GM18505 (cell line): Measurements from ENCODE around the gene KRTAP9-9.
"Not testable (repeated sequence)": the region's sequence is repeated elsewhere in the genome, so short reads cannot be mapped to it uniquely, and the experiment has no call there.

Experiments
- ATAC-seq: cut with Tn5 transposase; IDR thresholded peaks from one replicate; pipeline ENCODE4 v1.9.1; 2021; ENCODE audit not compliant: unreplicated experiment
- POLR2A ChIP-seq: IDR thresholded peaks from 4 replicates; pipeline ENCODE4 v1.6.1; 2011; ENCODE audit warnings: borderline replicate concordance; ENCODE audit not compliant: insufficient read depth, insufficient read length; ENCODE audit errors: extremely low read depth

Gene KRTAP9-9

DNA sequence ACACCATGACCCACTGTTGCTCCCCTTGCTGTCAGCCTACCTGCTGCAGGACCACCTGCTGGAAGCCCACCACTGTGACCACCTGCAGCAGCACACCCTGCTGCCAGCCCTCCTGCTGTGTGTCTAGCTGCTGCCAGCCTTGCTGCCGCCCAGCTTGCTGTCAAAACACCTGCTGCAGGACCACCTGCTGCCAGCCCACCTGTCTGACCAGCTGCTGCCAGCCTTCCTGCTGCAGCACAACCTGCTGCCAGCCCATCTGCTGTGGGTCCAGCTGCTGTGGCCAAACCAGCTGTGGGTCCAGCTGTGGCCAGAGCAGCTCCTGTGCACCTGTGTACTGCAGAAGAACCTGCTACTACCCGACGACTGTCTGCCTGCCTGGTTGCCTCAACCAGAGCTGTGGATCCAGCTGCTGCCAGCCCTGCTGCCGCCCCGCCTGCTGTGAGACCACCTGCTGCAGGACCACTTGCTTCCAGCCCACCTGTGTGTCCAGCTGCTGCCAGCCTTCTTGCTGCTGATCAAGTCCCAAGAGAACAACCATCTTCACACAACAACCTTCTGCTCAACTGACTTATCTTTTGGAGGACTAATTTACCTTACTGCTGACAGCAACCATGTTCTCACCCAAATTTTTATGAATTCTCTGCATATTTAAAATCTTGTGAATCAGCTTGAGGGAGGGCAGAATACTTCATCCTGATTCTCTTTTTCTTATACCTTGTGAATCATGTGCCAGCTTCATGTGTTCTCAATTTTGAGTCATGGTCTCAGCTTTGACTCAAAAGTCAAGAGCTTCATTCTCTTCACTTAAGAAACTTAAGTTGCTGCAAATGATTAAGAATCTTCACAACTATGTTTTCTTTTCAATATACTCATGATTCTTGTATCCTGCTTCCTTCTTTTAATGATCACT, at the start of gene KRTAP9-9:
Gene KRTAP9-9, plus strand, starts transcription at position 4 of the 910 bp plus-strand sequence.
- ATAC-seq, result not testable (repeated sequence)

DNA sequence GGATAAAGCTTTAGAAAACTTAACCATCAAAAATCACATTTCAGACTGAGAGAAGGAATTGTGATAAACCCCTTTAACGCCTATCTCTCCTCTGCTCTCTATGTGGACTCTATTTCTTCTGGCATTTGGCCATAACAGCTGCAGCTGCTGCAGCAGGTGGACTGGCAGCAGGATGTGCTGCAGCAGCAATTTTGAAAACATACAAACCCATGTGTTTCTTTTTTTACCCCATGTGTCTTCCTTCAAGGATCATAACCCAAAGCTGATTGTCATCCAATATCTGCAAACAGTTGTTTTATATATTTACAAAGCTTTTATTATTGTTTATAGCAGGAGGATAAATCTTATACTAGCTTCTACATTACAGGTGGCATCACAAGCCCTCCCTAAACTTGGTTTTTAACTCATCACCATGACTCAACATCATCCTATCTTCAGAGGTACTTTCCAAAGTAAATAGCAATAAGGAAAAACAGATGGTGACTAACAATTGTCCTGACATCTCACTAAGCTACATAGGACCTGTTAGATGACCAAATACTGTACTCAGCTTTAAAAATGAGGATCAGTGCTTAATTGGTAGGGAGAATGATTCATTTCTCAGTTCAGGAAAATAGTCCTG, 43.2 kb upstream of the KRTAP9-9 start:
- no peak for ATAC-seq
- TF ChIP-seq POLR2A, result no peak

DNA sequence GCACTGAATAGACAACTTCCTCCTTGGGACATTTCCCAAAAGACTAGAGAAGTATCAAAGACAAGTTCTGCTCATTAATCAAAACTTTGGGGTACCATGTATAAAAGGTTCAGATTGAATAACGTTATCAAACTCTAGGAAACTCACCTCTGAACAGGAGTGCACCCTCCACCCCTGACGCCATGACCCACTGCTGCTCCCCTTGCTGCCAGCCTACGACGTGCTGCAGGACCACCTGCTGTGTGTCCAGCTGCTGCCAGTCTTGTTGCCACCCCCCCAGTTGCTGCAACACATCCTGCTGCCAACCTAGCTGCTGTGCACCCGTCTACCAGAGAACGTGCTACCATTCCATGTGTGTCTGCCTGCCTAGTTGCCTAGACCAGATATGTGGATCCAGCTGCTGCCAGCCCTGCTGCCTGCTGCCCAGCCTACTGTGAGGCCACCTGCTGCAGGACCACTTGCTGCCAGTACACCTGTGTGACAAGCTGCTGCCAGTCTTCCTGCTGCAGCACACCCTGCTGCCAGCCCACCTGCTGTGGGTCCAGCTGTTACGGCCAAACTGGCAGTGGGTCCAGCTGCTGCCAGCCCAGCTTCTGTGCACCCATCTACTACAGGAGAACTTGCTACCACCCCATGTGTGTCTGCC, 42.5 kb upstream of the KRTAP9-9 start:
- ATAC-seq, result no peak
- no peak for TF ChIP-seq POLR2A

DNA sequence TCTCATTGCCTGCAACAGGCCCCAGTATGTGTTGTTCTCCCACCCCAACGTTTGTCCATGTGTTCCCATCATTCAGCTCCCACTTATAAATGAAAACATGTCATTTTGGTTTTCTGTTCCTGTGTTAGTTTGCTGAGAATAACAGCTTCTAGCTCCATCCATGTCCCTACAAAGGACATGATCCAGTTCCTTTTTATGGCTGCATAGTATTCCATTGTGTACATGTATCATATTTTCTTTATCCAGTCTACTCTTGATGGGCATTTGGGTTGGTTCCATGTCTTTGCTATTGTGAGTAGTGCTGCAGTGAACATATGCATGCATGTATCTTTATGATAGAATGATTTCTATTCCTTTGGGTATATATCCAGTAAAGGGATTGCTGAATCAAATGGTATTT, 39.5 kb upstream of the KRTAP9-9 start:
- no peak for TF ChIP-seq POLR2A
- ATAC-seq, result no peak

DNA sequence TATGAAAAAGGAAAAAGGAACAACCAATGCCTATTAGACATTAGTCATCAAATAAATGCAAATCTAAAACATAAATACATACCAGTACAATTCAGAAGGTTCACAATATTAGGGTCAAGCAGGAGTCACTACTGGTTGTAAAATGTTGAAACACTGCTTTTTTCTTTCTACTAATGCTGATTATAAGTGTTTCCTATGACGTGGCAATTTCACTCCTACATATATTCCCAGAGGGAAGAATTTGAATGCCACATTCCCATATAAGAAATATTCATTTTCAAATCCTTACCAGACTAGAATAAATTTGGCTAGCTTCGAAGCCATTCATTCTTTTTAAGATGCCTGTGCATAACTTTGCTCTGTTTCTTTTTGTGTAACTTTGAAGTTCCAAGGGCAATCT, 31.4 kb upstream of the KRTAP9-9 start:
- ATAC-seq, result no peak
- TF ChIP-seq POLR2A, result no peak

DNA sequence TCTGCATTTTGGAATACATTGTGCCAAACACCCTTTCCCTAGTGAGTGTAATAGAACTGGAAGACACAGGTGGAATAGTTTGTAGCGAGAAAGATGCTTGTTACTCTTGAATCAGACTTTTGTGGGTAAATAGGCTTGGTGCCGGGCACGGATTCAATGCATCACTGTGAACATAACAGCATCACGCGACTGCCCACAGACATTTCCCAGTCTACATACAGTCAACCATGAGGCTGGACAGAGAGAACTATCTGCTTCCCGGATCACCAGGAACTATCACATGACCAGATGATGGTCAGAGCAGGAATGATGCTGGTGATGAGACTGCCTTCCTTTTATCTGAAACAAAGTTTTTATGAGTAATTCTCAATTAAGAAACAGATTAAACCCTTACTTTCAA, 29.1 kb upstream of the KRTAP9-9 start:
- TF ChIP-seq POLR2A, result no peak

DNA sequence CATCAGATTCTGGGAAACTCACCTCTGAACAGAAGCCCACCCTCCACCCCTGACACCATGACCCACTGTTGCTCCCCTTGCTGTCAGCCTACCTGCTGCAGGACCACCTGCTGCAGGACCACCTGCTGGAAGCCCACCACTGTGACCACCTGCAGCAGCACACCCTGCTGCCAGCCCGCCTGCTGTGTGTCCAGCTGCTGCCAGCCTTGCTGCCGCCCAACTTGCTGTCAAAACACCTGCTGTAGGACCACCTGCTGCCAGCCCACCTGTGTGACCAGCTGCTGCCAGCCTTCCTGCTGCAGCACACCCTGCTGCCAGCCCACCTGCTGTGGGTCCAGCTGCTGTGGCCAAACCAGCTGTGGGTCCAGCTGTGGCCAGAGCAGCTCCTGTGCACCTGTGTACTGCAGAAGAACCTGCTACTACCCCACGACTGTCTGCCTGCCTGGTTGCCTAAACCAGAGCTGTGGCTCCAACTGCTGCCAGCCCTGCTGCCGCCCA, 28.5 kb upstream of the KRTAP9-9 start, which contains the start of gene KRTAP9-2:
Gene KRTAP9-2, plus strand, starts transcription at position 51 of the 498 bp plus-strand sequence. Its CDS starts 7 bp downstream, at position 58.
- ATAC-seq, result not testable (repeated sequence)

More for the DNA sequence above, 29.1 kb upstream of the KRTAP9-9 start:
- no peak for ATAC-seq

DNA sequence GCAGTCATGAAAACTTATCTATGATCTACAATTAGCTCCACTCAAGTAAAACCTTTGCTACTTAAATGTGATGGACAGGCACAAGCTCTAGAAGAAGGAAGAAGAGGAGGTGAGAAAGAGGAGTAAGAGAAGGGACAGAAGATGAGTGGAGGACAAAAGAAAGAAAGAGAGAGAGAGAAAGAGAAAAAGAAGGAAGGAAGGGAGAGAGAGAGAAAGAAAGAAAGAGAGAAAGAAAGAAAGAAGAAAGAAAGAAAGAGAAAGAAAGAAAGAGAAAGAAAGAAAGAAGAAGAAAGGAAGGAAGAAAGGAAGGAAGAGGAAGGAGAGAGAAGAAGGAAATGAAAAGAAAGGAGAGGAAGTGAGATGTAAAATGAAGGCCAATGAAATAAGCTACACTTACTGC, 25.1 kb upstream of the KRTAP9-9 start:
- TF ChIP-seq POLR2A, result no peak
- ATAC-seq, result no peak

DNA sequence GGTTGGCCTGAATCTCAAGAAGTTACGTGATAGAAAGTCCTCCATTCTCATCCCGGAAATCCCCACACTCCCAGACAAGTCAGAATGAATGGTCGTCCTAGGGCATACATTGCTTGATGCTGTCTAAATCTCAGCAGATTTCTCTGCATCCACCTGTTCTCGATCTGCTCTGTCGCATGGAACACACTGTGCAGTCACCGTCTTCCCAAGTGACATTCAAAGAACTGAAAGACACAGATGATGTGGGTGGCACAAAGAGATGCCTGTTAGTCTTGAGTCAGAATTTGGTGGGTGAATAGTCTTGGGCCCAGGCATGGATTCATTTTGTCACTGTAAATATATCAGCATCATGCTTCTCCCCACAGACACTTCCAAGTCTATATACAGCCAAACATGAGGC, 23.5 kb upstream of the KRTAP9-9 start:
- no peak for ATAC-seq
- no peak for TF ChIP-seq POLR2A

DNA sequence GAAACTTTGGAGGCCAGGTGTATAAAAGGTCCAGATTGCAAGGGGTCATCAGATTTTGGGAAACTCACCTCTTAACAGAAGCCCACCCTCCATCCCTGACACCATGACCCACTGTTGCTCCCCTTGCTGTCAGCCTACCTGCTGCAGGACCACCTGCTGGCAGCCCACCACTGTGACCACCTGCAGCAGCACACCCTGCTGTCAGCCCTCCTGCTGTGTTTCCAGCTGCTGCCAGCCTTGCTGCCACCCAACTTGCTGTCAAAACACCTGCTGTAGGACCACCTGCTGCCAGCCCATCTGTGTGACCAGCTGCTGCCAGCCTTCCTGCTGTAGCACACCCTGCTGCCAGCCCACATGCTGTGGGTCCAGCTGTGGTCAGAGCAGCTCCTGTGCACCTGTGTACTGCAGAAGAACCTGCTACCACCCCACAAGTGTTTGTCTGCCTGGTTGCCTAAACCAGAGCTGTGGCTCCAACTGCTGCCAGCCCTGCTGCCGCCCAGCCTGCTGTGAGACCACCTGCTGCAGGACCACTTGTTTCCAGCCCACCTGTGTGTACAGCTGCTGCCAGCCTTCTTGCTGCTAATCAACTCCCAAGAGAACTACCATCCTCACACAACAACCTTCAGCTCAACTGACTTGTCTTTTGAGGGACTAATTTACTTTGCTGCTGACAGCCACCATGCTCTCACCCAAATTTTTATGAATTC, 22.6 kb upstream of the KRTAP9-9 start, which contains the start of gene KRTAP9-3:
Gene KRTAP9-3, plus strand, starts transcription at position 51 of the 707 bp plus-strand sequence. Its CDS starts 53 bp downstream, at position 104.
- not testable (repeated sequence) for ATAC-seq

DNA sequence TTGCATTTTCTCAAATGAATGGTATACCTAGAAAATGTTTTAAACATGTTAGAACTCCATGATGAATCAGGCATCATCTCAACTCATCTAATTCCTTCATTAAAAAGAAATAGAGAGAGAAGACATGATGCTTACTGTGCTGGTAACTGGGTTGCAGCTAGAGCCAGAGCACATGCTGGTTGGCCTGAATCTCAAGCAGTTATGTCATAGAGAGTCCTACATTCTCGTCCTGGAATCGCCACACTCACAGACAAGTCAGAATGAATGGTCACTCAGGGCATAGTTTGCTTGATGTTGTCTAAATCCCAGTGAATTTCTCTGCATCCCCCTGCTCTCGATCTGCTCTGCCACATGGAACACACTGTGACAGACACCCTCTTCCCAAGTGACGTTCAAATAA, 18.1 kb upstream of the KRTAP9-9 start:
- not testable (repeated sequence) for ATAC-seq

DNA sequence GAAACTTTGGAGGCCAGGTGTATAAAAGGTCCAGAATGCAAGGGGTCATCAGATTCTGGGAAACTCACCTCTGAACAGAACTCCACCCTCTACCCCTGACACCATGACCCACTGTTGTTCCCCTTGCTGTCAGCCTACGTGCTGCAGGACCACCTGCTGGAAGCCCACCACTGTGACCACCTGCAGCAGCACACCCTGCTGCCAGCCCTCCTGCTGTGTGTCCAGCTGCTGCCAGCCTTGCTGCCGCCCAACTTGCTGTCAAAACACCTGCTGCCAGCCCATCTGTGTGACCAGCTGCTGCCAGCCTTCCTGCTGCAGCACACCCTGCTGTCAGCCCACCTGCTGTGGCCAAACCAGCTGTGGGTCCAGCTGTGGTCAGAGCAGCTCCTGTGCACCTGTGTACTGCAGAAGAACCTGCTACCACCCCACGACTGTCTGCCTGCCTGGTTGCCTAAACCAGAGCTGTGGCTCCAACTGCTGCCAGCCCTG, 17.2 kb upstream of the KRTAP9-9 start, which contains the start of gene KRTAP9-8:
Gene KRTAP9-8, plus strand, starts transcription at position 51 of the 489 bp plus-strand sequence. Its CDS starts 53 bp downstream, at position 104.
- not testable (repeated sequence) for ATAC-seq

DNA sequence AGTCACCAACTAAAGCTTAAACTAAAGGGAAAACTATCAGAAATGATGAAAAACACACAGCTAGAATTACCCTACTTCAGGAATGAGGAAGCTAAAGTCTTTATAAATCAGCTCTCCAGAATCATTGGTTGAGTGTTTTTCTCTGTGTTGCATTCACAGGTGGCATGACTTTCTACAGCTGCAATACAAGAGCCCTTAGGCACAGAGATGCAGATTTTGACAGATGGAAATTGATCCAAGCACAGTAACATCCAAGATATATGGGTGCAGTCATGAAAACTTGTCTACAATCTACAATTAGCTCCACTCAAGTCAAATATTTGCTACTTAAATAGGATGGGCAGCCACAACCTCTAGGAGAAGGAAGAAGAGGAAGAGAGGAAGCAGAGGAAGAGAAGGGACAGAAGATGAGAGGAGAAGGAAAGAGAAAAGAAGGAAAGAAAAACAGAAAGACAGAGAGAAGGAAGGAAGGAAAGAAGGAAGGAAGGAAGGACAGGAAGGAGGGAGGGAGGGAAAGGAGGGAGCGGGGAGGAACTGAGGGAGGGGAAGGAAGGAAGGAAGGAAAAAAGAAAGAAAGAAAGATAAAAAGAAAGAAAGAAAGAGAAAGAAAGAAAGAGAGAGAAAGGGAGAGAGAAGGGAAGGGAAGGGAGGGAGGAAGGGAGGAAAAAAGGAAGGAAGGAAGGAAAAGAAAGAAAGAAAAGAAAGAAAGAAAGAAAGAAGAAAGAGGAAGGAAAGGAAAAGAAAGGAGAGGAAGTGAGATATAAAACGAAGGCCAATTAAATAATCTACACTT, 8.0 kb upstream of the KRTAP9-9 start:
- ATAC-seq, result not testable (repeated sequence)

DNA sequence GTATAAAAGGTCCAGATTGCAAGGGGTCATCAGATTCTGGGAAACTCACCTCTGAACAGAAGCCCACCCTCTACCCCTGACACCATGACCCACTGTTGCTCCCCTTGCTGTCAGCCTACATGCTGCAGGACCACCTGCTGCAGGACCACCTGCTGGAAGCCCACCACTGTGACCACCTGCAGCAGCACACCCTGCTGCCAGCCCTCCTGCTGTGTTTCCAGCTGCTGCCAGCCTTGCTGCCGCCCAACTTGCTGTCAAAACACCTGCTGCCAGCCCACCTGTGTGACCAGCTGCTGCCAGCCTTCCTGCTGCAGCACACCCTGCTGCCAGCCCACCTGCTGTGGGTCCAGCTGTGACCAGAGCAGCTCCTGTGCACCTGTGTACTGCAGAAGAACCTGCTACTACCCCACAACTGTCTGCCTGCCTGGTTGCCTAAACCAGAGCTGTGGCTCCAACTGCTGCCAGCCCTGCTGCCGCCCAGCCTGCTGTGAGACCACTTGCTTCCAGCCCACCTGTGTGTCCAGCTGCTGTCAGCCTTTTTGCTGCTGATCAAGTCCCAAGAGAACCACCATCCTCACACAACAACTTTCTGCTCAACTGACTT, 5.4 kb upstream of the KRTAP9-9 start, which contains the start of gene KRTAP9-4:
Gene KRTAP9-4, plus strand, starts transcription at position 51 of the 604 bp plus-strand sequence. Its CDS starts 34 bp downstream, at position 85.
- not testable (repeated sequence) for ATAC-seq
